A549 (cell line): ENCODE measurements around the gene ALB. TPM values are rescaled to one million over a fixed set of nuclear protein-coding genes. Genes with fewer than 3 reads are reported as not detected.

Experiments used
- ATAC-seq, 2 experiments: fragments of 200-7000 bp in 1 of 2; fragments of >200 bp in 1 of 2; cut with Nextera tagmentation in 1 of 2; cut with Tn5 transposase in 1 of 2; 3 replicates each; pipeline versions ENCODE4 v1.8.0 to v1.9.1; 2018 to 2020; ENCODE audit warnings: mild to moderate bottlenecking in 1 of 2, moderate library complexity in 1 of 2
- CTCF ChIA-PET: fragments of 300-600 bp; sonication (Branson Sonifier 250); formaldehyde crosslinking; extraction: SDS; loops from one replicate; lab custom pipeline; 2021; ENCODE audit warnings: antibody characterized with exemption, inconsistent platforms; lab: Yijun Ruan, JAX
- POLR2A ChIA-PET: fragments of 350-600 bp; formaldehyde crosslinking; extraction: SDS; loops from one replicate; lab custom pipeline; 2021; ENCODE audit warnings: antibody characterized with exemption, inconsistent platforms; lab: Yijun Ruan, JAX
- DNase-seq, 2 experiments: peaks; one replicate each; pipeline versions ENCODE4 v3.0.0 to v3.0.0-alpha.2; 2011 to 2016; ENCODE audit warnings: low read depth in 1 of 2, low spot score in 1 of 2
- FAIRE-seq: peaks from 2 replicates; lab custom pipeline; 2011; peaks lifted over from hg19 to GRCh38; lab: Jason Lieb, UNC
- H3K27ac ChIP-seq, 2 experiments: fragments of >200 bp; sonication (Bioruptor Twin); formaldehyde crosslinking; 3 replicates each; pipeline ENCODE4 v1.5.1; 2016 to 2017
- H3K4me1 ChIP-seq: fragments of >200 bp; sonication (Bioruptor Twin); formaldehyde crosslinking; 3 replicates; pipeline ENCODE4 v1.6.1; 2016
- H3K4me2 ChIP-seq: fragments of >200 bp; sonication (Bioruptor Twin); formaldehyde crosslinking; 3 replicates; pipeline ENCODE4 v1.6.1; 2016
- H3K4me3 ChIP-seq: fragments of >200 bp; sonication (Bioruptor Twin); formaldehyde crosslinking; 3 replicates; pipeline ENCODE4 v1.5.1; 2016
- H3K9me3 ChIP-seq: fragments of >200 bp; sonication (Bioruptor Twin); formaldehyde crosslinking; 3 replicates; pipeline ENCODE4 v1.6.1; 2016
- CBX2 ChIP-seq: fragments of 200-600 bp; sonication (generic); IDR thresholded peaks from 2 replicates; pipeline ENCODE4 v1.6.1; 2016; ENCODE audit warnings: low read depth, mild to moderate bottlenecking, borderline replicate concordance
- CHD2 ChIP-seq: fragments of 150-350 bp; IDR thresholded peaks from 2 replicates; pipeline ENCODE4 v1.6.1; 2014; ENCODE audit warnings: low read length; ENCODE audit not compliant: partially characterized antibody
- FOSB ChIP-seq: fragments of 250-450 bp; sonication (Bioruptor Pico); IDR thresholded peaks from 2 replicates; pipeline ENCODE4 v1.5.0; 2020; ENCODE audit warnings: mild to moderate bottlenecking, moderate library complexity
- HOXB13 ChIP-seq: fragments of 250-450 bp; sonication (Bioruptor Pico); IDR thresholded peaks from 2 replicates; pipeline ENCODE4 v1.5.0; 2020; ENCODE audit warnings: low read depth, mild to moderate bottlenecking, moderate library complexity
- JUNB ChIP-seq: fragments of >200 bp; sonication (Bioruptor Twin); formaldehyde crosslinking; IDR thresholded peaks from 2 replicates; pipeline ENCODE4 v1.6.1; 2016
- NPAS2 ChIP-seq: fragments of 250-450 bp; sonication (Bioruptor Pico); IDR thresholded peaks from 2 replicates; pipeline ENCODE4 v1.8.0; 2022; ENCODE audit warnings: mild to moderate bottlenecking, moderate library complexity, borderline replicate concordance
- NR3C1 ChIP-seq: fragments of >200 bp; sonication (Bioruptor Twin); formaldehyde crosslinking; IDR thresholded peaks from 3 replicates; pipeline ENCODE4 v1.6.1; 2017
- POLR2AphosphoS2 ChIP-seq: conservative IDR thresholded peaks from 2 replicates; pipeline ENCODE4 v1.6.1; 2012; ENCODE audit warnings: low read length, improper control_type of control experiment, inconsistent platforms
- RAD21 ChIP-seq, 2 experiments: fragments of >200 bp in 1 of 2; sonication (Bioruptor Twin) in 1 of 2; formaldehyde crosslinking in 1 of 2; IDR thresholded peaks in 1 of 2; conservative IDR thresholded peaks in 1 of 2; 2 replicates in 1 of 2; 3 replicates in 1 of 2; pipeline ENCODE4 v1.6.1; 2012 to 2018; ENCODE audit warnings: inconsistent platforms in 1 of 2
- RNF2 ChIP-seq: fragments of 200-600 bp; sonication (generic); IDR thresholded peaks from 2 replicates; pipeline ENCODE4 v1.6.1; 2016; ENCODE audit warnings: low read depth, mild to moderate bottlenecking, antibody characterized with exemption, moderate library complexity, borderline replicate concordance
- TP53 ChIP-seq: fragments of 250-450 bp; sonication (Bioruptor Pico); IDR thresholded peaks from 2 replicates; pipeline ENCODE4 v1.5.0; 2021; ENCODE audit warnings: mild to moderate bottlenecking, moderate library complexity
- WGBS: methylation state at CpG from one replicate; pipeline ENCODE4 v1.1.6; 2017; ENCODE audit errors: missing lambda C conversion rate; 5-methylcytosine and 5-hydroxymethylcytosine counted together
- polyA plus RNA-seq, 4 experiments: library from polyadenylated mRNA; depleted of rRNA in 3 of 4; stranded (reverse); fragments of >200 nt; fragmentation: RNase III in 1 of 4; extraction: RNeasy Plus Mini Kit Qiagen cat#74134 plus additional on column Dnase treatment in 1 of 4; gene quantifications; 2 replicates in 3 of 4; 3 replicates in 1 of 4; pipeline ENCODE4 v1.2.3, GENCODE V29; 2011 to 2017
- TF ChIP-seq, protein P1 (sequence below): fragments of 250-450 bp; sonication (Bioruptor Pico); IDR thresholded peaks from 2 replicates; pipeline ENCODE4 v1.5.0; 2021; ENCODE audit warnings: mild to moderate bottlenecking, moderate library complexity, borderline replicate concordance
- TF ChIP-seq, protein P2 (sequence below): fragments of 250-450 bp; sonication (Bioruptor Pico); IDR thresholded peaks from 2 replicates; pipeline ENCODE4 v1.5.0; 2020; ENCODE audit warnings: low read depth, mild to moderate bottlenecking, moderate library complexity
- TF ChIP-seq, protein P3 (sequence below): IDR thresholded peaks from 2 replicates; pipeline ENCODE4 v1.6.1; 2012

Gene ALB
- polyA plus RNA-seq, 2 of the 4 experiments (the other 2 are of a cell fraction), result 0.10 to 0.25 TPM

DNA sequence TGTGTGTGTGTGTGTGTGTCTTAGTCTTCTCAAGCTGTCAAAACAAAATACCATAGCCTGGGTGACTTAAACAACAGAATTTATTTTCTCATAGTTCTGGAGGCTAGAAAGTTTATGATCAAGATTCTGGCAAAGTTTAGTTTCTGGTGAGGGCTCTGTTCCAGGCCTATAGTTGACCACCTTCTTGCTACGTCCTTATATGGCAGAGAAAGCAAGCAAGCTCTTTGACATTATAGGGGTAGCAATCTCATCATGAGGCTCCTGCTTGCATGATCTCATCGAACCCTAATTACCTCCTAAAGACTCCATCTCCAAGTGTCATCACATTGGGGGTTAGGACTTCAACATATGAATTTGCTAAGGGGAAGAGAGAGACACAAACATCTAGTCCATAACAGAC lies 25.0 kb downstream of the ALB start:
- Histone ChIP-seq H3K4me1 (no peaks in the 10 kb centered on the region), H3K27ac (no peak overlapping the region), H3K4me2 (no peak overlapping the region), H3K9me3 (no peaks in the 10 kb centered on the region), H3K4me3 (no peak overlapping the region)
- ChIA-PET POLR2A (no interaction called here), CTCF (no interaction called here)
- no peak for DNase-seq
- TF ChIP-seq NR3C1 (no peak), TP53 (CRISPR knock-in tag) (no peak), FOSB (CRISPR knock-in tag) (no peak)
- TF ChIP-seq, protein P1, sequence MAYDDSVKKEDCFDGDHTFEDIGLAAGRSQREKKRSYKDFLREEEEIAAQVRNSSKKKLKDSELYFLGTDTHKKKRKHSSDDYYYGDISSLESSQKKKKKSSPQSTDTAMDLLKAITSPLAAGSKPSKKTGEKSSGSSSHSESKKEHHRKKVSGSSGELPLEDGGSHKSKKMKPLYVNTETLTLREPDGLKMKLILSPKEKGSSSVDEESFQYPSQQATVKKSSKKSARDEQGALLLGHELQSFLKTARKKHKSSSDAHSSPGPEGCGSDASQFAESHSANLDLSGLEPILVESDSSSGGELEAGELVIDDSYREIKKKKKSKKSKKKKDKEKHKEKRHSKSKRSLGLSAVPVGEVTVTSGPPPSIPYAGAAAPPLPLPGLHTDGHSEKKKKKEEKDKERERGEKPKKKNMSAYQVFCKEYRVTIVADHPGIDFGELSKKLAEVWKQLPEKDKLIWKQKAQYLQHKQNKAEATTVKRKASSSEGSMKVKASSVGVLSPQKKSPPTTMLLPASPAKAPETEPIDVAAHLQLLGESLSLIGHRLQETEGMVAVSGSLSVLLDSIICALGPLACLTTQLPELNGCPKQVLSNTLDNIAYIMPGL (CRISPR knock-in tag), result no peak
- no peak for ATAC-seq
- WGBS, result 30% methylated on average over 2 of the region's 2 CpGs
- FAIRE-seq, result no peak

DNA sequence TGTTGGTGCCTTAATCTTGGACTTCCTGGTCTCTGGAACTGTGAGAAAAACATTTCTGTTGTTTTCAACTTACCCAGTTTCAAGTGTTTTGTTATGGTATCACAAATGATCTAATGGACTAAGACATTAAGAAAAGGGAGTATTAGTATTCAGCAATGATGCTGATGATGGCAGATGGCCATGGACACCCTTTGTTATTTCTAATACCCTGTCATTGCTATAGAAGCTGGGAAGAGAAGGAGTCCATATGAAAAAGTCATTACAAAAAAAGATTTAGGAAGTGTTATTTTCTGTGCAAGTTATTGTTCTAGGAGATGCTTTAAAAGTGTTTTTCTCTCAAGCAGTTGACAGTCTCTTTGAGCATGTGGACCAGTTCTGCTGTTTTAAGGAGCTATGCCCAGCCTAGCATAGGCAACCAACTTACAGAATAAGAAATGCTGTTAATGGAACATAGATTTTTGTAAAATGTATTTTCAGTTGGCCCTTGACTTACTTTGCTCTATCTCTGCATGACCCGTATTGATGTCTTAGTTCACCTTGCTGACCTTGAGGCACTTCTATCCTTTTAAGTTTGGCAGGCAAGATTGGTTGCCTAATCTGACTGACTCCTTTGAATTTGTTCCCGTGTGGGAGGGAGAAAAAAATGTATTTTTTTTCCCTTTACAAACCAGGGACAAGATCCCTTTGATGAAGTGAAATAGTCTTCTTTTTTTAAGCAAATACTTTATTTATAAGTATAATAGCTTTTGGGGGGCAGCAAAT lies 25.9 kb downstream of the ALB start:
- no peak for FAIRE-seq
- CTCF ChIA-PET, result no interaction called here
- WGBS, result 52% methylated on average over 2 of the region's 2 CpGs
- TF ChIP-seq, protein P2, sequence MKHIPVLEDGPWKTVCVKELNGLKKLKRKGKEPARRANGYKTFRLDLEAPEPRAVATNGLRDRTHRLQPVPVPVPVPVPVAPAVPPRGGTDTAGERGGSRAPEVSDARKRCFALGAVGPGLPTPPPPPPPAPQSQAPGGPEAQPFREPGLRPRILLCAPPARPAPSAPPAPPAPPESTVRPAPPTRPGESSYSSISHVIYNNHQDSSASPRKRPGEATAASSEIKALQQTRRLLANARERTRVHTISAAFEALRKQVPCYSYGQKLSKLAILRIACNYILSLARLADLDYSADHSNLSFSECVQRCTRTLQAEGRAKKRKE (CRISPR knock-in tag), result no peak
- no peak for TF ChIP-seq FOSB (CRISPR knock-in tag)
- no peak for TF ChIP-seq JUNB
- TF ChIP-seq, protein P3, sequence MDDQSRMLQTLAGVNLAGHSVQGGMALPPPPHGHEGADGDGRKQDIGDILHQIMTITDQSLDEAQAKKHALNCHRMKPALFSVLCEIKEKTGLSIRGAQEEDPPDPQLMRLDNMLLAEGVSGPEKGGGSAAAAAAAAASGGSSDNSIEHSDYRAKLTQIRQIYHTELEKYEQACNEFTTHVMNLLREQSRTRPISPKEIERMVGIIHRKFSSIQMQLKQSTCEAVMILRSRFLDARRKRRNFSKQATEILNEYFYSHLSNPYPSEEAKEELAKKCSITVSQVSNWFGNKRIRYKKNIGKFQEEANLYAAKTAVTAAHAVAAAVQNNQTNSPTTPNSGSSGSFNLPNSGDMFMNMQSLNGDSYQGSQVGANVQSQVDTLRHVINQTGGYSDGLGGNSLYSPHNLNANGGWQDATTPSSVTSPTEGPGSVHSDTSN, result no peak
- no peak for TF ChIP-seq HOXB13 (CRISPR knock-in tag)
- no peak for TF ChIP-seq POLR2AphosphoS2
- no peaks in the 10 kb centered on the region for H3K9me3 ChIP-seq
- no peaks in the 10 kb centered on the region for H3K4me1 ChIP-seq
- no peak for ATAC-seq
- POLR2A ChIA-PET, result no interaction called here
- no peak for DNase-seq
- H3K4me2 ChIP-seq, result no peak overlapping the region
- H3K4me3 ChIP-seq, result no peak overlapping the region
- H3K27ac ChIP-seq, result no peak overlapping the region

DNA sequence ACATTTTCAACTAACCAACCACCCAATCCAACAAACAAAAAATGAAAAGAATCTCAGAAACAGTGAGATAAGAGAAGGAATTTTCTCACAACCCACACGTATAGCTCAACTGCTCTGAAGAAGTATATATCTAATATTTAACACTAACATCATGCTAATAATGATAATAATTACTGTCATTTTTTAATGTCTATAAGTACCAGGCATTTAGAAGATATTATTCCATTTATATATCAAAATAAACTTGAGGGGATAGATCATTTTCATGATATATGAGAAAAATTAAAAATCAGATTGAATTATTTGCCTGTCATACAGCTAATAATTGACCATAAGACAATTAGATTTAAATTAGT lies 27.7 kb downstream of the ALB start:
- Histone ChIP-seq H3K9me3 (no peaks in the 10 kb centered on the region), H3K4me1 (no peaks in the 10 kb centered on the region), H3K27ac (no peak overlapping the region), H3K4me3 (no peak overlapping the region), H3K4me2 (no peak overlapping the region)
- POLR2A ChIA-PET, result no interaction called here
- no peak for ATAC-seq
- 44% methylated on average over 1 of the region's 1 CpG for WGBS
- no peak for DNase-seq
- no peak for FAIRE-seq
- TF ChIP-seq RAD21 (conservative IDR thresholded peaks at IDR 0.05 in 1 of 2, IDR thresholded peaks at IDR 0.05 in 1 of 2) (no peak), RNF2 (no peak), CHD2 (no peak), NPAS2 (CRISPR knock-in tag) (no peak), CBX2 (no peak)
- CTCF ChIA-PET, result interaction anchor here (2.2 kb wide), 1 partner anchor 14 kb away, joined by 8 read pairs; no protein-coding TSS in a partner anchor
